ENCODE measurements around the gene DGKD. TPM values are rescaled to one million over a fixed set of nuclear protein-coding genes. Genes with fewer than 3 reads are reported as not detected.

The DGKD gene
- total and polyA plus RNA-seq, 7 experiments from 2014 or later = 25.8 to 252 (median 206) TPM

DNA sequence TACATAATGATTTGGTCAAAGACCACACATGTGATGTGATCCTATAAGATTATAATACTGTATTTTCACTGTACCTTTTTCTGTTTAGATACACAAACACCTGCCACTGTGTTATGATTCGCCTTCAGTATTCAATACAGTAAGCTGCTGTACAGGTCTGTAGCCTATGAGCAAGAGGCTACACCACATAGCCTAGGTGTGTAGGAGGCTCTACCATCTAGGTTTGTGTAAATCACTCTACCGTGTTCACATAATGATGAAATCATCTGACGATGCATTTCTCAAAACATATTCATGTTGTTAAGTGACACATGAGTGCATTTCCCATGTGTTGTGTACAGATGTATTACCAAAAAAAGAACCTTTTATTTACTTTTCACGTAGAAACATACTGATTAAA lies 137.8 kb downstream of the DGKD start:
- Mint-ChIP-seq H3K36me3 (peaks cover 0 to 50% (median 13%) of the 10 kb centered on the region in 5 donors), H3K4me1 (no peaks in the 10 kb centered on the region), H3K9me3 (no peaks in the 10 kb centered on the region), H3K4me3 (no peak overlapping the region), H3K27ac (no peak overlapping the region), H3K27me3 (no peaks in the 10 kb centered on the region)
- Histone ChIP-seq H3K27me3 (ENCODE audit: control insufficient read depth in 2 of 2, insufficient read depth in 2 of 2, low read length in 2 of 2) (no peaks in the 10 kb centered on the region), H3K36me3 (ENCODE audit: control insufficient read depth in 2 of 3, insufficient read depth in 3 of 3, low read length in 3 of 3) (peaks cover 0 to 37% (median 4%) of the 10 kb centered on the region in 3 experiments), H3K4me1 (ENCODE audit: control insufficient read depth in 2 of 2, insufficient read depth in 2 of 2, low read length in 2 of 2) (no peaks in the 10 kb centered on the region), H3K27ac (ENCODE audit: low read depth, low read length) (no peak overlapping the region), H3K9me3 (ENCODE audit: control insufficient read depth in 2 of 3, low read length in 3 of 3) (no peaks in the 10 kb centered on the region), H3K4me3 (ENCODE audit: low read length) (no peak overlapping the region)
- ATAC-seq (no peak), DNase-seq (no peak)
- ChIA-PET POLR2A (no interaction called here), CTCF (interaction anchor here (0.8 kb wide), 1 partner anchor 11 kb away, joined by 3 read pairs; no protein-coding TSS in a partner anchor)
- intact Hi-C loops (cut with micrococcal nuclease) = no loop called here

DNA sequence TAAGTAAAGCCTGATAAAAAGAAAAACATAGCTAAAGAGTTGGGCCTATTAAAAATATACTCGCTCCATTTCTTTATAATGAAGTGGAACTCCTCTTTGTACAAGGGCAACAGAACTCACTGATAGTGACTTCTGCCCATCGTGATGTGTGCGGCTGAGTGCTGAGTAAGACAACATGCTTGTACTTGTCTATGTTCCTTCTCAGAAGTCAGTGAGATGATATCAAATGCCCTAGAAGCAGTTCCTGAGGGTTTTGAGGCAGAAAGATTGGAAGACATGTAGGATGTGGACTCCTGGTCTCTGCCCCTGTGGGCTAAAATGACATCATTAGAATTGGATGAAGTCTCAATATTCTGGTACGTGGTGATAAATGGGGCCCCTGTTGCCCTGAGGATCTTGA lies 138.5 kb downstream of the DGKD start:
- H3K36me3 Mint-ChIP-seq = peaks cover 0 to 55% (median 13%) of the 10 kb centered on the region in 5 donors
- Histone ChIP-seq H3K36me3 (ENCODE audit: control insufficient read depth in 2 of 3, insufficient read depth in 3 of 3, low read length in 3 of 3) (peaks cover 0 to 36% (median 4%) of the 10 kb centered on the region in 3 experiments), H3K4me3 (ENCODE audit: low read length) (no peak overlapping the region), H3K9me3 (ENCODE audit: control insufficient read depth in 2 of 3, low read length in 3 of 3) (no peaks in the 10 kb centered on the region), H3K27me3 (ENCODE audit: control insufficient read depth in 2 of 2, insufficient read depth in 2 of 2, low read length in 2 of 2) (no peaks in the 10 kb centered on the region), H3K4me1 (ENCODE audit: control insufficient read depth in 2 of 2, insufficient read depth in 2 of 2, low read length in 2 of 2) (no peaks in the 10 kb centered on the region), H3K27ac (ENCODE audit: low read depth, low read length) (no peak overlapping the region)
- peaks cover 0 to under 1% (median 0%) of the 10 kb centered on the region in 7 donors for H3K4me1 Mint-ChIP-seq
- no peak overlapping the region for H3K27ac Mint-ChIP-seq
- POLR2A ChIA-PET = no interaction called here
- intact Hi-C loops (cut with micrococcal nuclease) = no loop called here
- H3K4me3 Mint-ChIP-seq = no peak overlapping the region
- CTCF ChIA-PET = interaction anchor here (0.8 kb wide), 1 partner anchor 10 kb away, joined by 3 read pairs; no protein-coding TSS in a partner anchor
- DNase-seq (no peak), ATAC-seq (no peak)
- no peaks in the 10 kb centered on the region for H3K9me3 Mint-ChIP-seq
- H3K27me3 Mint-ChIP-seq = no peaks in the 10 kb centered on the region

GRCh38 chr2:233495503-233496496 lies 141.5 kb downstream of the DGKD start:
- ATAC-seq (no peak), DNase-seq (no peak)
- Mint-ChIP-seq H3K27me3 (no peaks in the 10 kb centered on the region), H3K27ac (no peak overlapping the region), H3K4me3 (no peak overlapping the region), H3K9me3 (no peaks in the 10 kb centered on the region), H3K4me1 (peaks cover 0 to 6% (median 0%) of the 10 kb centered on the region in 7 donors), H3K36me3 (peaks cover 2 to 65% (median 23%) of the 10 kb centered on the region in 5 donors)
- Histone ChIP-seq H3K9me3 (ENCODE audit: control insufficient read depth in 2 of 3, low read length in 3 of 3) (no peaks in the 10 kb centered on the region), H3K4me1 (ENCODE audit: control insufficient read depth in 2 of 2, insufficient read depth in 2 of 2, low read length in 2 of 2) (no peaks in the 10 kb centered on the region), H3K4me3 (ENCODE audit: low read length) (no peak overlapping the region), H3K27me3 (ENCODE audit: control insufficient read depth in 2 of 2, insufficient read depth in 2 of 2, low read length in 2 of 2) (no peaks in the 10 kb centered on the region), H3K36me3 (ENCODE audit: control insufficient read depth in 2 of 3, insufficient read depth in 3 of 3, low read length in 3 of 3) (peaks cover 0 to 16% (median 0%) of the 10 kb centered on the region in 3 experiments), H3K27ac (ENCODE audit: low read depth, low read length) (no peak overlapping the region)
- ChIA-PET POLR2A (interaction anchor here (0.7 kb wide), 1 partner anchor 45 kb away, joined by 3 read pairs; no protein-coding TSS in a partner anchor), CTCF (interaction anchor here (0.7 kb wide), 1 partner anchor 95 kb away, joined by 3 read pairs; no protein-coding TSS in a partner anchor)
- intact Hi-C loops (cut with micrococcal nuclease) = no loop called here

DNA sequence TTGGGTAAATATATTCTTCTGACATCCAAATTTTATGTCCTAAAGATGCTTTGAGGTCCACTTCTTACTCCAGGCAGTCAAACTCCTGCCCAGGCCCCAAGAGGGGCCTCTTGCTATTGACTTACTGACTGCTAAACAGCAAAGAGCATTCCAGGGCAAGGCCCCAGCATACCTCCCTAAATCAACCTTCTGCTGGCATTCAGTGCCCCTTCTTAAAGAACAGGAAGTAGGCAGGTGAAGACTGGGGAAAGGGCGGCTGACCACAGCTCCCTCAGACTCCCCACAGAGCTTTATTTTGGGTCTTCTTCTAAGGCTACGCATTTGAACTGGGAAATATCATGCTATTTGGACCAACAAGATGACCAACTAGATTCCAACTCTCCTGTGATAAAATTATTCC lies 143.4 kb downstream of the DGKD start:
- Mint-ChIP-seq H3K4me1 (peaks cover 0 to 13% (median 0%) of the 10 kb centered on the region in 7 donors), H3K27me3 (no peaks in the 10 kb centered on the region), H3K9me3 (peaks cover 4 to 16% (median 9%) of the 10 kb centered on the region in 11 donors), H3K27ac (no peak overlapping the region), H3K36me3 (peaks cover 17 to 69% (median 41%) of the 10 kb centered on the region in 5 donors), H3K4me3 (no peak overlapping the region)
- Histone ChIP-seq H3K9me3 (ENCODE audit: control insufficient read depth in 2 of 3, low read length in 3 of 3) (peaks cover 0 to 4% (median 0%) of the 10 kb centered on the region in 3 experiments), H3K4me3 (ENCODE audit: low read length) (no peak overlapping the region), H3K27me3 (ENCODE audit: control insufficient read depth in 2 of 2, insufficient read depth in 2 of 2, low read length in 2 of 2) (no peaks in the 10 kb centered on the region), H3K27ac (ENCODE audit: low read depth, low read length) (no peak overlapping the region), H3K36me3 (ENCODE audit: control insufficient read depth in 2 of 3, insufficient read depth in 3 of 3, low read length in 3 of 3) (peaks cover 0 to 8% (median 0%) of the 10 kb centered on the region in 3 experiments), H3K4me1 (ENCODE audit: control insufficient read depth in 2 of 2, insufficient read depth in 2 of 2, low read length in 2 of 2) (no peaks in the 10 kb centered on the region)
- no peak for ATAC-seq
- POLR2A ChIA-PET = interaction anchor here (0.7 kb wide), 1 partner anchor 718 kb away, joined by 3 read pairs; no protein-coding TSS in a partner anchor
- CTCF ChIA-PET = no interaction called here
- intact Hi-C loops (cut with micrococcal nuclease) = no loop called here
- DNase-seq = no peak

DNA sequence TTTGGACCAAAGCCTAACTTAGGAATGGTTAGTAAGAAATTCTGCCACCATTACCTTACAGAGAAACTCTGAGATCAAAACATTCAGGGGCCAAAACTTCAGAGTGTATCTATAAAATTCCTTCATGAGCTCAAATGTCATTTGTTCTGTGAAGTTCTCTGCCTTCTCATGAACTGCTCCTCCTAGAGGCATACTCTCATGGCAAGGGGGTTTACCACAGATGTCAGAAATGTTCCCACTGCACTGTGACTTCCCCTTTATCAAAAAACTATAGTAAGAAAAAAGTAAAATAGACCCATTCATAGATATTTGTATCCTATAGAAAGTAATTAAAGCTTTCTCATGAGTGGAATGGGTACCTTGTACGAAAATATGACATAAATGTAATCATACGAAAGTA lies 143.8 kb downstream of the DGKD start:
- H3K36me3 ChIP-seq (ENCODE audit: control insufficient read depth in 2 of 3, insufficient read depth in 3 of 3, low read length in 3 of 3) = peaks cover 0 to 8% (median 0%) of the 10 kb centered on the region in 3 experiments
- no peaks in the 10 kb centered on the region for H3K27me3 ChIP-seq (ENCODE audit: control insufficient read depth in 2 of 2, insufficient read depth in 2 of 2, low read length in 2 of 2)
- H3K4me1 ChIP-seq (ENCODE audit: control insufficient read depth in 2 of 2, insufficient read depth in 2 of 2, low read length in 2 of 2) = no peaks in the 10 kb centered on the region
- ChIA-PET POLR2A (interaction anchor here (0.7 kb wide), 1 partner anchor 718 kb away, joined by 3 read pairs; no protein-coding TSS in a partner anchor), CTCF (no interaction called here)
- H3K27me3 Mint-ChIP-seq = no peaks in the 10 kb centered on the region
- H3K4me3 Mint-ChIP-seq = no peak overlapping the region
- ATAC-seq (no peak), DNase-seq (no peak)
- H3K4me1 Mint-ChIP-seq = peaks cover 0 to 13% (median 0%) of the 10 kb centered on the region in 7 donors
- peaks cover 6 to 21% (median 13%) of the 10 kb centered on the region in 11 donors for H3K9me3 Mint-ChIP-seq
- H3K27ac Mint-ChIP-seq = no peak overlapping the region
- peaks cover 22 to 70% (median 45%) of the 10 kb centered on the region in 5 donors for H3K36me3 Mint-ChIP-seq
- no peak overlapping the region for H3K27ac ChIP-seq (ENCODE audit: low read depth, low read length)
- peaks cover 0 to 8% (median 0%) of the 10 kb centered on the region in 3 experiments for H3K9me3 ChIP-seq (ENCODE audit: control insufficient read depth in 2 of 3, low read length in 3 of 3)
- H3K4me3 ChIP-seq (ENCODE audit: low read length) = no peak overlapping the region
- intact Hi-C loops (cut with micrococcal nuclease) = no loop called here

GRCh38 chr2:233499928-233500327 lies 145.6 kb downstream of the DGKD start:
- H3K36me3 Mint-ChIP-seq = peaks cover 35 to 84% (median 63%) of the 10 kb centered on the region in 5 donors
- H3K4me1 Mint-ChIP-seq = peaks cover 0 to 23% (median 0%) of the 10 kb centered on the region in 7 donors
- Histone ChIP-seq H3K36me3 (ENCODE audit: control insufficient read depth in 2 of 3, insufficient read depth in 3 of 3, low read length in 3 of 3) (peaks cover 0 to 8% (median 0%) of the 10 kb centered on the region in 3 experiments), H3K4me3 (ENCODE audit: low read length) (no peak overlapping the region), H3K27me3 (ENCODE audit: control insufficient read depth in 2 of 2, insufficient read depth in 2 of 2, low read length in 2 of 2) (no peaks in the 10 kb centered on the region), H3K9me3 (ENCODE audit: control insufficient read depth in 2 of 3, low read length in 3 of 3) (peaks cover 0 to 20% (median 5%) of the 10 kb centered on the region in 3 experiments), H3K4me1 (ENCODE audit: control insufficient read depth in 2 of 2, insufficient read depth in 2 of 2, low read length in 2 of 2) (no peaks in the 10 kb centered on the region), H3K27ac (ENCODE audit: low read depth, low read length) (no peak overlapping the region)
- ChIA-PET CTCF (interaction anchor here (0.5 kb wide), 1 partner anchor 29 kb away, joined by 4 read pairs; no protein-coding TSS in a partner anchor), POLR2A (no interaction called here)
- intact Hi-C loops (cut with micrococcal nuclease) = no loop called here
- ATAC-seq (no peak), DNase-seq (no peak)
- H3K27ac Mint-ChIP-seq = no peak overlapping the region
- H3K4me3 Mint-ChIP-seq = no peak overlapping the region
- peaks cover 10 to 39% (median 25%) of the 10 kb centered on the region in 11 donors for H3K9me3 Mint-ChIP-seq
- H3K27me3 Mint-ChIP-seq = no peaks in the 10 kb centered on the region

Measured in naive thymus-derived CD4-positive, alpha-beta T cell (primary cell).